Cortex of kidney (tissue), 1 donor: ENCODE measurements around the gene POLR1G.
"Not testable (repeated sequence)": the region's sequence is repeated elsewhere in the genome, so short reads cannot be mapped to it uniquely, and the experiment has no call there.

ENCODE experiments used
- DNase-seq: peaks from one replicate; lab custom pipeline; 2025; lab: John Stamatoyannopoulos, UW

POLR1G gene

GRCh38 chr19:45420356-45420755, 13.9 kb downstream of the POLR1G start:
- no peak for DNase-seq

DNA sequence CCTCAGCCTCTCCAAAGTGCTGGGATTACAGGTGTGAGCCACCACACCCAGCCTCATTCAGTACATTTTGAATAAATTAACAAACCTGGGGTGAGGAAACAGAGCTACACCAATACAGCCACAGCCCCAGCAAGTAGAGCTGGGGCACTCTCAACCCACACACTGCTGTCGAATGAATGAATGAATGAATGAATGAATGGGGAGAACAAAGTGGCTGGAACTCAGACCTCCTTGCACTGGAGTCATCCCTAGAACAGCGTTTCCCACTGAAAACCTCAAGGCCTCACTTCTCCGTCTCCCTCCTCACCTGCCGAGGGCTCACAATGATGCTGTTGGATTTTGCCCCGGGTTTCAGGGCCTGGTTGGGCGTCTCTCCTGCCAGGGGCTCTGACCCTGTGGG, 14.4 kb downstream of the POLR1G start:
- no peak for DNase-seq

- no peak for DNase-seq
Measured at GRCh38 chr19:45421947-45422498, 15.6 kb downstream of the POLR1G start.

DNA sequence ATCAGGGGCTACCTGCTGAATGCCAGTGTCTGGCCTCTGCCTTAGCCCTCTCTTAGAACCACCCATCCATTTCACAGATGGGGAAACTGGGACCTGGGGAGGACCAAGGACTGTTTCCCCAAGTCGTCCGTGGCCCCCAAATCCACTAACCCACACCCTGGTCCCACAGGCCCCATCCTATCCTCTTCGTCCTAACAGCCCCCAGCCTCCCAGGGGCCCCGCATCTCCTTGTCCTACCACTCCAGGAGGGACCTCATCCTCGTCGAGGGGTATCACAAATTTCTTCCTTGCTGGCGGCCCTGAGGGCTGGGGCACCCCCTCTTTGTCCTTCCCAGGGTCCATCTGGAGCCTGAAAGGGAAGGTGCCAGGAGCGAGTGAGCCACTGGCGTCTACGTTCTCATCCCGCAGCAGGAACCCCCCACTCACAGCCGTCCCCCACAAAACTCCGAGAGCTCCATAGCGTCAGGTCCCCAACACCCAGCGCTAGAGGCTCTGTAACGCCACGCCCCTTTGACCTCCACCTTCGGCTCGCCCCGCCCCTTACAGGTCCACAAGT, 16.7 kb downstream of the POLR1G start:
- DNase-seq, result no peak

GRCh38 chr19:45423589-45424190, 17.2 kb downstream of the POLR1G start, which contains the start of gene ERCC1:
Gene ERCC1, minus strand, starts transcription at chr19:45423917. Its CDS starts 543 bp downstream, at chr19:45423374.
- DNase-seq, result no peak

DNA sequence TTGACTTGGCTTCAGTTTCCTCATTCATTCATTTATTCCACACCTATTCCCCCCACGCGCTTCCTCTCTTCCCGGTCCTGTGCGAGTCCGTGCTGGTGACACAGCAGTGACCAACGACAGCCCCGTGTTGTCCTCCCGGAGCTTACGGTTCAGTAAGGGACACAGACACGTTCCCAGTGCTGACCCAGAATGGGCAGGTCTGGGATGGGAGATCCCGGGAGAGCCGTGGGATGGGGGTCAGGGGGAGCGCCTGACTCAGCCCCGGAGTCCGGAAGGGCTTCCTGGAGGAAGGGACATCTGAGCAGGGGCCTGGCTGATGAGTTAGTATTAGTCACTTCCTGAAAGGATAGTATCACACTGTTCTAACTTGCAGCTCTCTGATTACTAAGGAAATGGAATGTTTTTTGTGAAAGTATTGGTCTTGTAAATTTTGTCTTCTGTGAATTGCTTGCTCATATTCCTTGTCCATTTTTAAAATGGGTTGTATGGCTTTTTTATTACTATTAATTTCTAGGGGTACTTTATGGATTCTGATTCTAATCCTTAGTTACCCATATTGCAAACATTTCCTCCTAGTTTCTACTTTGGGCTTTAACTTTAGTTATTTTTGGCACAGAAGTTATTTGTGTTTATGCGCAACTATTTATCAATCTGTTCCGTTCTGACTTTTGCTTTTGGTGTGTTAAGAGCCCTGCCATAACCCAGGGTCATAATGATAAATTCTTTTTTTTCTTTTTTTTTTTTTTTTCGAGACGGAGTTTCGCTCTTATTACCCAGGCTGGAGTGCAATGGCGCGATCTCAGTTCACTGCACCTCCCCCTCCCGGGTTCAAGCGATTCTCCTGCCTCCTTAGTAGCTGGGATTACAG, 18.0 kb downstream of the POLR1G start:
- DNase-seq, result no peak

- DNase-seq, result no peak
Measured at GRCh38 chr19:45428384-45429231, 22.2 kb downstream of the POLR1G start.

- DNase-seq, result not testable (repeated sequence)
Measured at GRCh38 chr19:45429896-45430295, 23.5 kb downstream of the POLR1G start.

DNA sequence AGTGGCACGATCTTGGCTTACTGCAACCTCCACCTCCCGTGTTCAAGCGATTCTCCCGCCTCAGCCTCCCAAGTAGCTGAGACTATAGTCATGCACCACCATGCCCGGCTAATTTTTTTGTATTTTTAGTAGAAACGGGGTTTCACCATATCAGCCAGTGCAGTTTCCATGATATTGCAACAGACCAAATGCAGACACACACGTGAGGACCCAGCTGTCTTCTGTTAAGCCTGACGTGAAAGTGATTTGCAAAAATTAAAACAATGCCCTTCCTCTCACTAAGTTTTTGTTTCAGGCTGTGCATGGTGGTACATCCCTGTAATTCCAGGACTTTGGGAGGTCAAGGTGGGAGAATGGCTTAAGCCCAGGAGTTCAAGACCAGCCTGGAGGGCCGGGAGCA, 24.6 kb downstream of the POLR1G start:
- not testable (repeated sequence) for DNase-seq

- not testable (repeated sequence) for DNase-seq
Measured at GRCh38 chr19:45432543-45432942, 26.1 kb downstream of the POLR1G start.

GRCh38 chr19:45437328-45437727, 30.9 kb downstream of the POLR1G start:
- DNase-seq, result no peak

- DNase-seq, result no peak
Measured at GRCh38 chr19:45439190-45439568, 32.7 kb downstream of the POLR1G start.

DNA sequence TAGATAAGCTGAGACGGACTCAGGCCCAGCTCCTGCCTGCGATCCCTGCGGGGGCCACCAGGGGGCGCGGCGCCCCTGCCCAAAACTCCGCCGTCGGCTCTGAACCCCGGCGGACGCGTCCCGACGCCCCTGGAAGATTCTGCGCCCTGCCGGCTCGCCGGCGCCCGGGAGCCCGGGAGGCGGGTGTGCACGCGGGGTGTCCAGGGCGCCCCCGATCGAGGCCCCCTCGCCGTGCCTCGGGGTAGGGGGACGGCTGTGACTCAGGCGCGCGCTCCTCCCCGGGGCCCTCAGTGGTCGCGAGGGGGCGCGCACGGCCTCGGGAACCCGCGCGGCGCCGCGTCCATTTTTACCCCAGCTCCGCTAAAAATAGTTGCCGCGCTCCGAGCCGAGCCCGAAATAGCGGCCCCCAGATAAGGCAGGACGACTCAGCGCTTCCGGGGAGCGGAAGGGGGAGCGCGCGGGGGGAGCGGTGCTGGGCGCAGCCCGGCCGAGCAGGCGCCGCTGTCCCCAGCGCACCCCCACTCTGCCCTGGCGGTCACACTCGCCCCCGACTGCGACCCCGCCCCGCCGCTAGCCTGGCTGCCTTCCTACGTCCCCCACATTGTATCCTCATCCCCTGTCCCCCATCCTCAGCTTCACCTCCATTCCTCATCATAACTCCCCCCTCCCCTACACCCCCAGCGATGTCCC, 33.3 kb downstream of the POLR1G start:
- DNase-seq, result no peak

GRCh38 chr19:45440259-45440638, 33.8 kb downstream of the POLR1G start:
- no peak for DNase-seq

- DNase-seq, result no peak
Measured at GRCh38 chr19:45440873-45441654, 34.6 kb downstream of the POLR1G start.

DNA sequence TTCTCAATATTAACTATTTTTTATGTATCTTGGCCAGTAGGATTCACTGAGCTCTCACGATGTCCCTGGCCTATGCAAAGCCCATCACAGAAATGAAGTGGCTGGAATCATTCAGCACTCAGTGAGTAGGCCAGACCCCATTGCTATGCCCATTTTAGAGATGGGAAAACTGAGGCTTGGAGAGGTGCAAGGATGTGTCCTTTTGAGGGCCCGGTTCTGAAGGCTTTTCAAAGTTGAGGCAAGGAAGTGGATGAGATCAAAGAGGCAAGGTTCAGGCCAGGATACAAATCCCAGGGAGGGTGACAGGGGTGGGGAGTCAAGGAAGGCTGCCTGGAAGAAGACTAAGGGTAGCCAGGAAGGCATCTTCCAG, 35.9 kb downstream of the POLR1G start:
- no peak for DNase-seq

DNA sequence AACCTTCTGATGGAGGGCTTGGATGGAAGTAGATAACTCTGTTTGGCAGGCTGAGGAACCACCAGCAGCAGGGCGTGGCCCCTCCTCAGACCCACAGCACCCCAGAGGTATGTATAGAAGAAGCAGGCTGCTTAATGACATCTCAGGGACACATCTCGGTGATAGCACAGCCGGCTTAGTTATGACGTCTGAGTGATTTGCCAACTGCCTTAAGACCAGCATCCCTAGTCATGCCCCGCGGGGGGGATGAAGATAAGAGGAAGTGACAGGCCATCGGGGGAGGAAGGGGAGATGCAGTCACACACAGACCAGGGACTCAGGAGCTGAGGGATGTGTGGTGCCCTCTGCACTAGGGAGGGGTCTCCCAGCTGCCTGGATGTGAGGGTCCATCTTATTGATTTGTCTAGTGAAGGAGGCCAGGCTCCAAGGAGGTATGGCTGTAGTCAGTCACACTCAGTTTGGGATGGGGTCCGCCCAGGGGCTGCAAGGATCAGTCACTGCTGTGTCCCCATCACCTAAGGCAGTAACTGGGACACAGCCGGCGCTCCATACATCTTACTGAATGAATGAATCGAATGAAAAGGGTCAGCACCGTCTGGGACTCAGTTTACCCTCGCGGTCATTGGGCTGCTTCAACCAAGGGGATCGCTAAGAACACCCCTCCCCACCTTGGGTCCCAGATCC, 36.5 kb downstream of the POLR1G start:
- no peak for DNase-seq

DNA sequence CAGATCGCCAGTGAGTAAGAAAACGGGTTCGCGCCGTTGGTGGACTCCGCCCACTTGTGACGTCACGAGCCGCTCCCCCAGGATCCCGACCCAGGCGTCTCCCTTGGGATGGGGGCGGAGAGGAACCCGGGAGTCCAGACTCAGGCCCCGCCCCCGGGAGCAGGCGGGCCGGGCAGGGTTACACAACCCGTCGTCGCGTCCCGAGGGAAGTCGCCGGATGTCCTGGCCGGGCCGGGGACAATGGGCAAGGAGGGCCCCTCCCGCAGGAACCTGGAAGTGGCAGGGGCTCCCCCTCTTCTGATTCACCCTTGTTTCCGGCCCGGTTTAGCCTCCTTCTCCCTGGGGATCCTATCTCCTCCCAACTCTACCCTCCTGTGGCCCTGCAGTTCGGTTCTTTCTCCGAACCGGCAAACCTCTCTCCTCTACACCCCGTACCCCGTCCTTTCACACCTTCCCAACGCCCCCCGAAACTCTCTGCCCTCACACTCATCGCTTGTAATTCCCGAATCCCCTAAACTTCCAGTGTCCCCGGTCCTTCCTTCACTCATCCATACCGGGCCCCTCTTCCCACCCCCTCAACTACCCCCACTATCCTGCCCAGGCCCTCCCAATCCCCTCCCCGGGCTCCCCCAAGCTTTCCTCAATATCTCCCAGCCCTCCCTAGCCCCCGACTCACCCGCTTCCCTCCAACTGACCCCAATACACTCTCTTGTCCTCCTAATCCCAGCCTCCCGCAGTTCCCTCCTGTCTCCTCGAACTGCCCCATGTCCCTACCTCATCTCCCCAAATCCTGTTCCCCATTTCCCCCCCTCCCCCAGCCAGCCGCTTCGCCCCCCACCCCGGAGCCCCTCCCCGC, 37.2 kb downstream of the POLR1G start:
- no peak for DNase-seq
